SJCRH30 (cell line): ENCODE data around the gene HTR6. TPM values are rescaled to one million over a fixed set of nuclear protein-coding genes. Genes with fewer than 3 reads are reported as not detected.

Source experiments
- DNase-seq, 2 experiments: peaks; one replicate each; pipeline ENCODE4 v3.0.0-alpha.2; 2015 to 2020
- H3K27ac ChIP-seq: fragments of 250-450 bp; sonication (Bioruptor Pico); 2 replicates; pipeline ENCODE4 v1.5.1; 2020; ENCODE audit warnings: mild to moderate bottlenecking, moderate library complexity
- H3K27me3 ChIP-seq: fragments of 250-450 bp; sonication (Bioruptor Pico); 2 replicates; pipeline ENCODE4 v1.5.1; 2020; ENCODE audit warnings: mild to moderate bottlenecking, moderate library complexity
- H3K36me3 ChIP-seq: fragments of 250-450 bp; sonication (Bioruptor Pico); 2 replicates; pipeline ENCODE4 v1.5.1; 2020; ENCODE audit warnings: mild to moderate bottlenecking, moderate library complexity
- H3K4me1 ChIP-seq: fragments of 250-450 bp; sonication (Bioruptor Pico); 2 replicates; pipeline ENCODE4 v1.5.1; 2020; ENCODE audit warnings: mild to moderate bottlenecking, moderate library complexity
- H3K4me3 ChIP-seq: fragments of 250-450 bp; sonication (Bioruptor Pico); 2 replicates; pipeline ENCODE4 v1.5.1; 2020; ENCODE audit warnings: mild to moderate bottlenecking, moderate library complexity
- H3K9me3 ChIP-seq: fragments of 250-450 bp; sonication (Bioruptor Pico); replicated peaks from 2 replicates; pipeline ENCODE4 v1.5.1; 2020; ENCODE audit warnings: mild to moderate bottlenecking, moderate library complexity
- total RNA-seq: library from RNA; depleted of rRNA; stranded (reverse); fragments of >200 nt; shearing (Covaris generic); gene quantifications from 2 replicates; pipeline ENCODE4 v1.2.3, GENCODE V29; 2014; rRNA removed

The HTR6 gene
- total RNA-seq, 1 experiment from 2014 or later = not detected

GRCh38 chr1:19725606-19726005 is 60.9 kb downstream of the HTR6 start:
- no peaks in the 10 kb centered on the region for H3K27me3 ChIP-seq
- H3K27ac ChIP-seq = no peak overlapping the region
- no peak for DNase-seq
- peaks cover 22% of the 10 kb centered on the region for H3K4me1 ChIP-seq
- no peaks in the 10 kb centered on the region for H3K36me3 ChIP-seq
- no peak overlapping the region for H3K4me3 ChIP-seq
- H3K9me3 ChIP-seq = peaks cover 7% of the 10 kb centered on the region

GRCh38 chr1:19728413-19729145 is 63.9 kb downstream of the HTR6 start:
- H3K27me3 ChIP-seq = no peaks in the 10 kb centered on the region
- peaks cover 19% of the 10 kb centered on the region for H3K4me1 ChIP-seq
- peak overlapping the region; percentile 74 for H3K27ac ChIP-seq
- no peaks in the 10 kb centered on the region for H3K36me3 ChIP-seq
- peaks cover 7% of the 10 kb centered on the region for H3K9me3 ChIP-seq
- no peak overlapping the region for H3K4me3 ChIP-seq
- peak; percentile 52 to 84 for DNase-seq

GRCh38 chr1:19730232-19730631 is 65.6 kb downstream of the HTR6 start:
- Histone ChIP-seq H3K4me3 (no peak overlapping the region), H3K4me1 (peaks cover 28% of the 10 kb centered on the region), H3K27me3 (no peaks in the 10 kb centered on the region), H3K27ac (no peak overlapping the region), H3K9me3 (peaks cover 7% of the 10 kb centered on the region), H3K36me3 (no peaks in the 10 kb centered on the region)
- DNase-seq = no peak

Other genes with a start within 250 kb of the HTR6 start
- 81.9 and 99.7 TPM in 2 replicates for gene CAPZB, start 179.3 kb upstream of the HTR6 start, total RNA-seq
- gene NBL1, start 20.6 kb upstream of the HTR6 start, total RNA-seq = 3.5 and 4.4 TPM in 2 replicates
- 17.7 and 18.0 TPM in 2 replicates for gene TMCO4, start 135.0 kb downstream of the HTR6 start, total RNA-seq
- gene RNF186, start 150.4 kb downstream of the HTR6 start, total RNA-seq = 0.73 and 0.86 TPM in 2 replicates
- gene OTUD3, start 217.5 kb downstream of the HTR6 start, total RNA-seq = 43.2 and 51.1 TPM in 2 replicates